SK-N-SH (cell line): Measurements from ENCODE around the gene KRT13. TPM values are rescaled to one million over a fixed set of nuclear protein-coding genes. Genes with fewer than 3 reads are reported as not detected.
A peak's percentile ranks its signal among the peaks of the same experiment; 100 is the strongest.

Experiments
- CTCF ChIA-PET: fragments of 300-600, 350-600 bp; formaldehyde crosslinking; extraction: SDS; loops from one replicate; lab custom pipeline; 2021; lab: Yijun Ruan, JAX
- POLR2A ChIA-PET: fragments of 350-600 bp; sonication (Branson Sonifier 250); formaldehyde crosslinking; extraction: SDS; loops from one replicate; lab custom pipeline; 2020; ENCODE audit warnings: antibody characterized with exemption, inconsistent platforms; lab: Yijun Ruan, JAX
- DNase-seq: peaks from one replicate; pipeline ENCODE4 v3.0.0; 2012
- H2AFZ ChIP-seq: fragments of 200-600 bp; sonication (generic); 2 replicates; pipeline ENCODE4 v1.8.1; 2016; ENCODE audit warnings: antibody characterized with exemption, mild to moderate bottlenecking, low read depth
- H3F3A ChIP-seq: fragments of 200-600 bp; sonication (generic); replicated peaks from 2 replicates; pipeline ENCODE3; 2016; ENCODE audit warnings: antibody characterized with exemption, mild to moderate bottlenecking; ENCODE audit not compliant: insufficient read depth
- H3K27ac ChIP-seq, 2 experiments: fragments of 200-500 bp in 1 of 2; fragments of 200-600 bp in 1 of 2; sonication (Bioruptor generic) in 1 of 2; sonication (generic), shearing (Covaris generic) in 1 of 2; 2 replicates each; pipeline versions ENCODE4 v1.5.1 to v1.6.1; 2014 to 2016; ENCODE audit warnings: low read depth in 2 of 2, inconsistent platforms in 1 of 2, low read length in 1 of 2, mild to moderate bottlenecking in 1 of 2, mixed read lengths in 1 of 2
- H3K27me3 ChIP-seq: fragments of 200-600 bp; sonication (generic), shearing (Covaris generic); 2 replicates; pipeline ENCODE4 v1.6.1; 2016; ENCODE audit warnings: mixed run types; ENCODE audit not compliant: insufficient read depth
- H3K36me3 ChIP-seq, 2 experiments: fragments of 200-500 bp in 1 of 2; fragments of 200-600 bp in 1 of 2; sonication (Bioruptor generic) in 1 of 2; sonication (generic) in 1 of 2; replicated peaks in 1 of 2; 2 replicates each; pipeline versions ENCODE3 to v1.5.1; 2014 to 2016; ENCODE audit warnings: low read length in 1 of 2, mild to moderate bottlenecking in 1 of 2; ENCODE audit not compliant: insufficient read depth in 2 of 2, control insufficient read depth in 1 of 2
- H3K4me1 ChIP-seq, 2 experiments: fragments of 200-500 bp in 1 of 2; fragments of 200-600 bp in 1 of 2; sonication (Bioruptor generic) in 1 of 2; sonication (generic), shearing (Covaris generic) in 1 of 2; 2 replicates each; pipeline versions ENCODE4 v1.5.1 to v1.6.1; 2014 to 2016; ENCODE audit warnings: low read depth in 1 of 2, low read length in 1 of 2, mixed run types in 1 of 2; ENCODE audit not compliant: insufficient read depth in 2 of 2, control insufficient read depth in 1 of 2
- H3K4me2 ChIP-seq: fragments of 200-600 bp; sonication (generic), shearing (Covaris generic); 2 replicates; pipeline ENCODE4 v1.6.1; 2017; ENCODE audit warnings: mixed run types
- H3K4me3 ChIP-seq, 2 experiments: fragments of 200-500 bp in 1 of 2; fragments of 200-600 bp in 1 of 2; sonication (Bioruptor generic) in 1 of 2; sonication (generic), shearing (Covaris generic) in 1 of 2; 2 replicates each; pipeline versions ENCODE4 v1.5.1 to v1.8.1; 2014 to 2016; ENCODE audit warnings: low read depth in 2 of 2, inconsistent platforms in 1 of 2, low read length in 1 of 2, mild to moderate bottlenecking in 1 of 2, mixed read lengths in 1 of 2, moderate library complexity in 1 of 2
- H3K79me2 ChIP-seq: fragments of 200-600 bp; sonication (generic); 2 replicates; pipeline ENCODE4 v1.8.1; 2017; ENCODE audit warnings: mild to moderate bottlenecking; ENCODE audit not compliant: insufficient read depth
- H3K9ac ChIP-seq: fragments of 200-600 bp; sonication (generic); 2 replicates; pipeline ENCODE4 v1.6.1; 2017; ENCODE audit warnings: mixed run types
- H3K9me2 ChIP-seq: fragments of 200-600 bp; sonication (generic); 2 replicates; pipeline ENCODE4 v1.6.1; 2017; ENCODE audit warnings: mixed run types
- H3K9me3 ChIP-seq: fragments of 200-600 bp; sonication (generic); 2 replicates; pipeline ENCODE4 v1.6.1; 2017; ENCODE audit warnings: mixed run types, mild to moderate bottlenecking, moderate library complexity
- H4K20me1 ChIP-seq: fragments of 200-600 bp; sonication (generic); 2 replicates; pipeline ENCODE4 v1.6.1; 2017; ENCODE audit warnings: mild to moderate bottlenecking, mixed run types; ENCODE audit not compliant: insufficient read depth
- CHD2 ChIP-seq: fragments of 150-350 bp; IDR thresholded peaks from 2 replicates; pipeline ENCODE4 v1.6.1; 2018; ENCODE audit warnings: low read length; ENCODE audit not compliant: partially characterized antibody
- CTCF ChIP-seq: fragments of 200-600 bp; sonication (generic); IDR thresholded peaks from 2 replicates; pipeline ENCODE4 v1.6.1; 2017; ENCODE audit warnings: antibody characterized with exemption, mild to moderate bottlenecking, moderate library complexity
- ELF1 ChIP-seq: IDR thresholded peaks from 2 replicates; pipeline ENCODE4 v1.4.0; 2012
- EP300 ChIP-seq, 2 experiments: IDR thresholded peaks; 2 replicates each; pipeline versions ENCODE4 v1.4.0 to v1.6.1; 2012; ENCODE audit warnings: borderline replicate concordance in 1 of 2, low read depth in 1 of 2, low read length in 1 of 2
- EZH2phosphoT487 ChIP-seq: fragments of 200-600 bp; sonication (generic); IDR thresholded peaks from 2 replicates; pipeline ENCODE4 v1.6.1; 2017; ENCODE audit warnings: low read depth, mixed run types, mild to moderate bottlenecking, antibody characterized with exemption, moderate library complexity, borderline replicate concordance
- FOXM1 ChIP-seq: IDR thresholded peaks from 2 replicates; pipeline ENCODE4 v1.4.0; 2012; ENCODE audit warnings: low read depth, mild to moderate bottlenecking
- GATA2 ChIP-seq: sonication (generic); formaldehyde crosslinking; IDR thresholded peaks from 2 replicates; pipeline ENCODE4 v1.5.0; 2020; ENCODE audit warnings: mild to moderate bottlenecking, missing genetic modification reagents
- IRF3 ChIP-seq: fragments of 150-350 bp; IDR thresholded peaks from 2 replicates; pipeline ENCODE4 v1.6.1; 2016; ENCODE audit warnings: mild to moderate bottlenecking, low read depth, low read length
- MAX ChIP-seq: IDR thresholded peaks from 2 replicates; pipeline ENCODE4 v1.4.0; 2012; ENCODE audit warnings: low read depth
- MEF2A ChIP-seq: IDR thresholded peaks from 2 replicates; pipeline ENCODE4 v1.4.0; 2012; ENCODE audit warnings: low read depth, borderline replicate concordance
- MXI1 ChIP-seq: IDR thresholded peaks from 2 replicates; pipeline ENCODE4 v1.6.1; 2012; ENCODE audit warnings: mild to moderate bottlenecking, low read depth, low read length, improper control_type of control experiment
- NFIC ChIP-seq: IDR thresholded peaks from 2 replicates; pipeline ENCODE4 v1.4.0; 2012; ENCODE audit warnings: borderline replicate concordance
- POLR2AphosphoS5 ChIP-seq: IDR thresholded peaks from 2 replicates; pipeline ENCODE4 v1.6.1; 2012; ENCODE audit warnings: low read depth, low read length
- RAD21 ChIP-seq: IDR thresholded peaks from 2 replicates; pipeline ENCODE4 v1.6.1; 2012; ENCODE audit warnings: mild to moderate bottlenecking, low read length
- RFX5 ChIP-seq: IDR thresholded peaks from 2 replicates; pipeline ENCODE4 v1.6.1; 2012; ENCODE audit warnings: mild to moderate bottlenecking, improper control_type of control experiment, low read length
- TEAD4 ChIP-seq: IDR thresholded peaks from 2 replicates; pipeline ENCODE4 v1.4.0; 2012; ENCODE audit warnings: mild to moderate bottlenecking, borderline replicate concordance; ENCODE audit not compliant: insufficient read depth
- USF1 ChIP-seq: IDR thresholded peaks from 2 replicates; pipeline ENCODE4 v1.4.0; 2012; ENCODE audit warnings: low read depth, borderline replicate concordance
- USF2 ChIP-seq: fragments of 150-350 bp; IDR thresholded peaks from 2 replicates; pipeline ENCODE4 v1.6.1; 2017; ENCODE audit warnings: antibody characterized with exemption, low read length, low read depth, borderline replicate concordance
- WGBS: methylation state at CpG from one replicate; pipeline ENCODE4 v1.1.6; 2017; ENCODE audit warnings: low lambda C conversion rate; 5-methylcytosine and 5-hydroxymethylcytosine counted together
- polyA plus RNA-seq, 3 experiments: library from polyadenylated mRNA; depleted of rRNA; stranded (reverse); fragments of >200 nt; gene quantifications; 2 replicates each; pipeline ENCODE4 v1.2.3, GENCODE V29; 2012

The KRT13 gene
- polyA plus RNA-seq, 1 of the 3 experiments (the other 2 are of a cell fraction): 0.39 TPM

GRCh38 chr17:41537990-41538389 lies 32.6 kb upstream of the KRT13 start:
- CTCF ChIA-PET: interaction anchor here (1.2 to 25.5 kb wide), 8 partner anchors 8 to 125 kb away, joined by 3 to 646 read pairs (median 6); partner anchors contain the start of genes KRT15 and KRT19
- TF ChIP-seq MAX: no peak
- no peaks in the 10 kb centered on the region for H3K79me2 ChIP-seq
- H3K9ac ChIP-seq: peak overlapping the region; percentile 54; the same call in 1 of the 2 replicates
- no peaks in the 10 kb centered on the region for H3K36me3 ChIP-seq
- H3K4me2 ChIP-seq: 0 out of 2 replicates have a peak overlapping the region, but pooled peaks have one; percentile 59
- DNase-seq: no peak
- H3K27me3 ChIP-seq: no peaks in the 10 kb centered on the region
- no peaks in the 10 kb centered on the region for H3K9me3 ChIP-seq
- H3K4me3 ChIP-seq: no peak overlapping the region
- H3K27ac ChIP-seq: peak overlapping the region in 1 of 2 experiments; percentile 77; a peak in 2 of 4 replicates
- peaks cover 25% of the 10 kb centered on the region for H3F3A ChIP-seq
- WGBS: 81% methylated on average over 6 of the region's 9 CpGs
- H3K4me1 ChIP-seq: peaks cover 17 to 37% of the 10 kb centered on the region in 2 experiments; a peak in 3 of 4 replicates
- no peaks in the 10 kb centered on the region for H3K9me2 ChIP-seq
- no peak overlapping the region for H2AFZ ChIP-seq
- POLR2A ChIA-PET: no interaction called here
- no peaks in the 10 kb centered on the region for H4K20me1 ChIP-seq

GRCh38 chr17:41537614-41537954 lies 32.2 kb upstream of the KRT13 start:
- H2AFZ ChIP-seq: no peak overlapping the region
- peaks cover 17 to 37% of the 10 kb centered on the region in 2 experiments; a peak in 3 of 4 replicates for H3K4me1 ChIP-seq
- no peaks in the 10 kb centered on the region for H3K27me3 ChIP-seq
- H3K9me3 ChIP-seq: no peaks in the 10 kb centered on the region
- POLR2A ChIA-PET: no interaction called here
- H3K4me3 ChIP-seq: no peak overlapping the region
- H3K79me2 ChIP-seq: no peaks in the 10 kb centered on the region
- H3K9ac ChIP-seq: no peak overlapping the region
- no peaks in the 10 kb centered on the region for H3K36me3 ChIP-seq
- no peak for DNase-seq
- no peaks in the 10 kb centered on the region for H3K9me2 ChIP-seq
- TF ChIP-seq USF1 (no peak), RAD21 (no peak), RFX5 (no peak), EP300 (IDR thresholded peaks at IDR 0.05; ENCODE audit: borderline replicate concordance in 1 of 2, low read depth in 1 of 2, low read length in 1 of 2) (no peak), CTCF (no peak), ELF1 (no peak), MEF2A (no peak), NFIC (no peak), CHD2 (no peak), TEAD4 (no peak), MXI1 (no peak), FOXM1 (no peak), POLR2AphosphoS5 (no peak), EZH2phosphoT487 (no peak), IRF3 (no peak), GATA2 (no peak), USF2 (no peak)
- peaks cover 24% of the 10 kb centered on the region for H3F3A ChIP-seq
- 95% methylated on average over 7 of the region's 7 CpGs for WGBS
- peak overlapping the region in 1 of 2 experiments; percentile 77; a peak in 2 of 4 replicates for H3K27ac ChIP-seq
- no peak overlapping the region for H3K4me2 ChIP-seq
- no peaks in the 10 kb centered on the region for H4K20me1 ChIP-seq
- CTCF ChIA-PET: interaction anchor here (0.8 to 5.4 kb wide), 7 partner anchors 8 to 125 kb away, joined by 3 to 76 read pairs (median 4); partner anchors contain the start of gene KRT19
